Tibial nerve (tissue), 4 donors: ENCODE data around the gene KPTN. TPM values are rescaled to one million over a fixed set of nuclear protein-coding genes. Genes with fewer than 3 reads are reported as not detected.

ENCODE experiments used
- DNase-seq, 2 donors: peaks; one replicate each; pipeline ENCODE4 v3.0.0-alpha.2; 2019; ENCODE audit warnings: low spot score in 2 of 2
- H3K27ac ChIP-seq, 4 donors: fragments of 200-600 bp; sonication (generic) in 3 of 4; one replicate each; pipeline ENCODE4 v1.5.1; 2017 to 2019; ENCODE audit warnings: mild to moderate bottlenecking in 1 of 4
- H3K27me3 ChIP-seq, 2 donors: fragments of 200-600 bp; sonication (generic) in 1 of 2; one replicate each; pipeline versions ENCODE4 v1.5.1 to v1.6.0; 2017 to 2019
- H3K36me3 ChIP-seq, 3 donors: fragments of 200-600 bp; sonication (generic); one replicate each; pipeline ENCODE4 v1.5.1; 2018 to 2019
- H3K4me1 ChIP-seq, 4 donors: fragments of 200-600 bp; sonication (generic) in 3 of 4; one replicate each; pipeline ENCODE4 v1.5.1; 2017 to 2019
- H3K4me3 ChIP-seq, 4 donors: fragments of 200-600 bp; sonication (generic) in 3 of 4; one replicate each; pipeline ENCODE4 v1.5.1; 2017 to 2019; ENCODE audit warnings: mild to moderate bottlenecking in 1 of 4, moderate library complexity in 1 of 4
- H3K9me3 ChIP-seq, 4 donors: fragments of 200-600 bp; sonication (generic) in 3 of 4; one replicate each; pipeline ENCODE4 v1.5.1; 2017 to 2019
- CTCF ChIP-seq, 5 experiments: fragments of 200-600 bp in 3 of 5; fragments of 450-650 bp in 2 of 5; sonication (generic) in 3 of 5; IDR thresholded peaks; one replicate each; pipeline ENCODE4 v1.5.1; 2016 to 2019; ENCODE audit warnings: antibody characterized with exemption in 5 of 5, mild to moderate bottlenecking in 3 of 5, moderate library complexity in 2 of 5
- EP300 ChIP-seq, 2 donors: sonication (generic); formaldehyde crosslinking; IDR thresholded peaks; one replicate each; pipeline ENCODE4 v1.6.1; 2017; ENCODE audit warnings: antibody characterized with exemption in 2 of 2, mild to moderate bottlenecking in 1 of 2
- POLR2A ChIP-seq, 2 donors: fragments of 450-650 bp; IDR thresholded peaks; one replicate each; pipeline ENCODE4 v1.6.1; 2017; ENCODE audit warnings: antibody characterized with exemption in 2 of 2, mild to moderate bottlenecking in 2 of 2, moderate library complexity in 2 of 2
- WGBS, 2 donors: methylation state at CpG; one replicate each; pipeline ENCODE4 v1.1.5; 2018; 5-methylcytosine and 5-hydroxymethylcytosine counted together
- total RNA-seq, 4 donors: library from RNA; depleted of rRNA; stranded (reverse); fragments of >200 nt; gene quantifications; one replicate each; pipeline ENCODE4 v1.1.0, GENCODE V29; 2016

The KPTN gene
- total RNA-seq, 4 donors from 2014 or later, result 3.1 to 10.8 (median 8.2) TPM

DNA sequence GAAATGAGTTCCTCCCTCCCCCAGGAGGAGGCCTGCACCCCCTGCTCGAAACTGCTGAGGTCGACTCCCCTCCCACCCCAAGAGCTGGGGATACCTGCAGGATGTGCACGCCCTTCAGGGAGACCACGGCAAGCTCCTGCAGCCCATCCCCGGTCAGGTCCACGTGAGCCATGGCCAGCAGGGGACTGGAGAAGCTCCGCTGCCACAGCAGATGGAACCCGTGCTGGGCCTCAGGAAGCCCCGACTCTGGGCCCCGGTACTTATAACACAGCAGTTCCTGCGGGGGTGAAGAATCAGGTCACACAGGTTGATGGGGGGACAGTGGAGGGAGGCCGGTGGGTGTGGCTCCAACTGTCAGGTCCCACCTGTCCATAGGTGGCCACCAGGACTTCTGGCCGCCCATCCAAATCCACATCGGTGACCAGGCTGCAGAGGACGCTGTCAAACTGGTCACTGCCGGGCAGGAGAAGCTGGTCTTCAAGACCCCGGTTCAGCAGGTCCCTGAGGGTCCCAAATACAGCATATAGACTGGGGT is 7.5 kb downstream of the KPTN start:
- H3K27ac ChIP-seq, result no peak overlapping the region
- H3K4me1 ChIP-seq, result peaks cover 0 to 23% (median 3%) of the 10 kb centered on the region in 4 donors
- no peak for TF ChIP-seq POLR2A (IDR thresholded peaks at IDR 0.05)
- no peak for TF ChIP-seq CTCF (IDR thresholded peaks at IDR 0.05)
- TF ChIP-seq EP300 (IDR thresholded peaks at IDR 0.05), result no peak
- DNase-seq, result no peak
- H3K36me3 ChIP-seq, result peaks cover 0 to 21% (median 0%) of the 10 kb centered on the region in 3 donors
- 82 to 85% methylated on average over 15 to 17 of the region's 17 CpGs for WGBS, 2 donors
- no peak overlapping the region for H3K4me3 ChIP-seq
- H3K27me3 ChIP-seq, result peaks cover 0 to 40% of the 10 kb centered on the region in 2 donors
- no peaks in the 10 kb centered on the region for H3K9me3 ChIP-seq

DNA sequence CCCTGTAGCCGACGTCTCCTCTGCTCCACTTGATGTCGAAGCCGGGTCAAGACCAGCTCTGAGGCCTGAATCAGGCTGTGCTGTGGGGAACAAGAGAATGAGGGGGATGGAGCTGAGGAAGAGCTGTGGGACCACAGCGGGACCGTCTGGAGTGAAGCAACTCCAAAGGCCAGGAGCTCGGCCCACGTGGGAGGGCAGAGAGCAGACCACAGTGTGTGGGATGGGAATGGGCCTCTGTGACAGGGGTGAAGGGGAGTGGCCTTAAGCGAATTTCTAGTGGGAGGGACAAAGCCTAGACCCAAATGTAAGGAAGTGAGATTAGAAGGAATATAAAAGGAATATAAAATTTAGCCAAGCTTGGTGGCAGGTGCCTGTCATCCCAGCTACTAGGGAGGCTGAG is 8.6 kb downstream of the KPTN start:
- 44 to 47% methylated on average over 9 of the region's 9 CpGs for WGBS, 2 donors
- no peak overlapping the region for H3K4me3 ChIP-seq

GRCh38 chr19:47473336-47473735 is 10.7 kb downstream of the KPTN start:
- peaks cover 0 to 21% (median 0%) of the 10 kb centered on the region in 3 donors for H3K36me3 ChIP-seq
- H3K9me3 ChIP-seq, result no peaks in the 10 kb centered on the region
- no peak overlapping the region for H3K4me3 ChIP-seq
- no peak for TF ChIP-seq CTCF (IDR thresholded peaks at IDR 0.05)
- no peak for TF ChIP-seq EP300 (IDR thresholded peaks at IDR 0.05)
- no peak for TF ChIP-seq POLR2A (IDR thresholded peaks at IDR 0.05)
- peaks cover 0 to 61% of the 10 kb centered on the region in 2 donors for H3K27me3 ChIP-seq
- DNase-seq, result no peak
- no peak overlapping the region for H3K27ac ChIP-seq
- 65 to 71% methylated on average over 7 to 10 of the region's 10 CpGs for WGBS, 2 donors
- H3K4me1 ChIP-seq, result peaks cover 0 to 15% (median 4%) of the 10 kb centered on the region in 4 donors

More for the DNA sequence above, 8.6 kb downstream of the KPTN start:
- Histone ChIP-seq H3K36me3 (peaks cover 0 to 21% (median 0%) of the 10 kb centered on the region in 3 donors), H3K27me3 (peaks cover 0 to 50% of the 10 kb centered on the region in 2 donors), H3K4me1 (peaks cover 0 to 26% (median 4%) of the 10 kb centered on the region in 4 donors), H3K9me3 (no peaks in the 10 kb centered on the region), H3K27ac (no peak overlapping the region)
- no peak for DNase-seq
- TF ChIP-seq EP300 (IDR thresholded peaks at IDR 0.05) (no peak), CTCF (IDR thresholded peaks at IDR 0.05) (no peak), POLR2A (IDR thresholded peaks at IDR 0.05) (no peak)

DNA sequence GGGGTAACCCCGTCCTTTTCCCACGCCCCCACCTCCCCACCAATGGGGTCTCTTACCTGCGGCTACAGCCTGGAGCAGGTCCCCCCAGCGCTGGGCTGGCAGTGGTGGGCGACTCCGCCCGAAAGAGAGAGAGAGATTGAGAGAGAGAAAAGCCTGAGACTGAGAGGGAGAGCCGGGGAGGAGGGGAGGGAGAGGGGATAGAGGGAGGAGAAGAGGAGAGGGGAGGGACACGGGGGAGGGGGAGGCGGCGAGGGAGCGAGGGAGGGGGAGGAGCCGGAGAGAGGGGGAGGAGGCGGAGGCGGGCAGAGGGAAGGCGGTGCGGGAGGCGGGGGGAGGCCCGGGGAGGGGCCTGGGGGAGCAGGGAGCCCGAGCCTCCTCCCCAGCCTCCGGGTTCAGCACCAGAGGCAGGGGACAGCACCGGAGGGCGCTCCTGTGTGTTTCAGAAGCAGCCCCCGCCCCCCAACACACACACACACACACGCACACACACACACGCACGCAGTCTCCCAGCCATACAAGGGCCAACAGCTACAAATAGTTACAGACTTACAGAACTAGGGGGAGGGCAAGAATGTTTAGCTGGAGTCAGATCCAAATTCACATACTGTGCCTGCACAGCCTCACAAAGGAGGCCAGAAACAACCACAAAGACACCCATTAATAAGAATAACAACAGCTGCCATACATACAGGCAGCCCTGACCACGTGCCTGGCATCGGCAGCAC is 12.1 kb downstream of the KPTN start, which contains the start of gene SLC8A2:
Gene SLC8A2 (minus strand): TSS at position 161 of the 725 bp plus-strand sequence. CDS start 5,490 bp downstream, outside the sequence.
- DNase-seq, result no peak
- WGBS, 2 donors, result 1 to 2% methylated on average over 24 of the region's 29 CpGs
- TF ChIP-seq EP300 (IDR thresholded peaks at IDR 0.05) (no peak), CTCF (IDR thresholded peaks at IDR 0.05) (no peak), POLR2A (IDR thresholded peaks at IDR 0.05) (no peak)
- peaks cover 0 to 15% (median 4%) of the 10 kb centered on the region in 4 donors for H3K4me1 ChIP-seq
- no peak within 1 kb of the TSS for H3K4me3 ChIP-seq
- no peaks in the 10 kb centered on the region for H3K9me3 ChIP-seq
- peaks cover 0 to 75% of the 10 kb centered on the region in 2 donors for H3K27me3 ChIP-seq
- H3K27ac ChIP-seq, result no peak within 1 kb of the TSS
- H3K36me3 ChIP-seq, result peaks cover 0 to 19% (median 0%) of the 10 kb centered on the region in 3 donors

DNA sequence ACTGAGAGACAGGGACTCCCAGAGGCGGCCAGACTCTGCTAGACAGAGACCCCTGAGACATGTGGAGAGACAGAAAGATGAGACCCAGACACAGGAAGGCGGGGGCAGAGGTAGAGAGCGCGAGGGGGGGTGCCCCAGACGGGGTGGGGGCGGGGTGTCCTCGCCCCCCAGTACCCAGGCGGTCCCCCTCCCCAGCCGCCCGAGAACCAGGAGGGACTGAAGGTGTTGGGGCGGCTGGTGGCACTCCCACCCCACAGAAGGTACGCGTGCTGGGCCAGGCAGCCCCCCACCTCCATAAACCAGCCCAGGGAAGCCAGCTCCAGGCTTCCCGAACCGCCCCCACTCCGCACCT is 12.7 kb downstream of the KPTN start:
- H3K4me1 ChIP-seq, result peaks cover 0 to 15% (median 4%) of the 10 kb centered on the region in 4 donors
- DNase-seq, result no peak
- H3K27me3 ChIP-seq, result peaks cover 0 to 80% of the 10 kb centered on the region in 2 donors
- H3K36me3 ChIP-seq, result peaks cover 0 to 14% (median 0%) of the 10 kb centered on the region in 3 donors
- no peak overlapping the region for H3K27ac ChIP-seq
- TF ChIP-seq CTCF (IDR thresholded peaks at IDR 0.05), result no peak
- no peak for TF ChIP-seq EP300 (IDR thresholded peaks at IDR 0.05)
- no peak for TF ChIP-seq POLR2A (IDR thresholded peaks at IDR 0.05)
- H3K9me3 ChIP-seq, result no peaks in the 10 kb centered on the region
- 0 to 5% methylated on average over 10 to 14 of the region's 16 CpGs for WGBS, 2 donors
- no peak overlapping the region for H3K4me3 ChIP-seq
